H9 (cell line): ENCODE results near the gene DPEP2. TPM values are rescaled to one million over a fixed set of nuclear protein-coding genes. Genes with fewer than 3 reads are reported as not detected.

ENCODE experiments used
- DNase-seq: peaks from one replicate; pipeline ENCODE4 v3.0.0-alpha.2; 2017
- H2AFZ ChIP-seq: one replicate; pipeline ENCODE4 v1.6.1; 2013; ENCODE audit warnings: mild to moderate bottlenecking, low read length, control low read depth, moderate library complexity
- H2AK5ac ChIP-seq: 2 replicates; pipeline ENCODE4 v1.6.1; 2013; ENCODE audit warnings: low read length, control low read depth, mixed read lengths; ENCODE audit not compliant: insufficient read length
- H2BK120ac ChIP-seq: one replicate; pipeline ENCODE4 v1.6.1; 2013; ENCODE audit warnings: low read depth, mild to moderate bottlenecking, low read length, control low read depth, inconsistent platforms; ENCODE audit not compliant: poor library complexity, severe bottlenecking
- H2BK12ac ChIP-seq: 2 replicates; pipeline ENCODE4 v1.6.1; 2013; ENCODE audit warnings: low read length, control low read depth, mixed read lengths, low read depth; ENCODE audit not compliant: insufficient read length
- H2BK15ac ChIP-seq: 2 replicates; pipeline ENCODE4 v1.6.1; 2013; ENCODE audit warnings: low read depth, low read length, control low read depth
- H2BK20ac ChIP-seq: one replicate; pipeline ENCODE4 v1.6.1; 2013; ENCODE audit warnings: low read depth, mild to moderate bottlenecking, low read length, control low read depth, inconsistent platforms; ENCODE audit not compliant: poor library complexity, severe bottlenecking
- H2BK5ac ChIP-seq: 2 replicates; pipeline ENCODE4 v1.6.1; 2013; ENCODE audit warnings: low read length, control low read depth, mixed read lengths; ENCODE audit not compliant: insufficient read length
- H3K14ac ChIP-seq: 2 replicates; pipeline ENCODE4 v1.6.1; 2013; ENCODE audit warnings: low read length, control low read depth; ENCODE audit not compliant: insufficient read depth
- H3K18ac ChIP-seq: 2 replicates; pipeline ENCODE4 v1.6.1; 2013; ENCODE audit warnings: low read depth, mild to moderate bottlenecking, mixed read lengths, low read length, control low read depth; ENCODE audit not compliant: insufficient read length
- H3K23ac ChIP-seq: 2 replicates; pipeline ENCODE4 v1.6.1; 2013; ENCODE audit warnings: low read length, control low read depth, mixed read lengths, low read depth; ENCODE audit not compliant: insufficient read length
- H3K23me2 ChIP-seq: 2 replicates; pipeline ENCODE4 v1.6.1; 2013; ENCODE audit warnings: low read depth, mild to moderate bottlenecking, mixed read lengths, low read length, control low read depth; ENCODE audit not compliant: insufficient read length, poor library complexity, severe bottlenecking
- H3K27ac ChIP-seq: 2 replicates; pipeline ENCODE4 v1.5.1; 2013; ENCODE audit warnings: low read length, control low read depth, mixed read lengths, low read depth; ENCODE audit not compliant: insufficient read length
- H3K27me3 ChIP-seq: 2 replicates; pipeline ENCODE4 v1.6.1; 2013; ENCODE audit warnings: low read length, control low read depth, inconsistent platforms; ENCODE audit not compliant: insufficient read depth
- H3K4ac ChIP-seq: 2 replicates; pipeline ENCODE4 v1.6.1; 2013; ENCODE audit warnings: low read depth, mild to moderate bottlenecking, control low read depth, inconsistent platforms, low read length, moderate library complexity
- H3K4me1 ChIP-seq: 2 replicates; pipeline ENCODE4 v1.6.1; 2013; ENCODE audit warnings: low read length, control low read depth, inconsistent platforms; ENCODE audit not compliant: insufficient read depth
- H3K4me2 ChIP-seq: 2 replicates; pipeline ENCODE4 v1.6.1; 2013; ENCODE audit warnings: low read length, control low read depth, mixed read lengths; ENCODE audit not compliant: insufficient read length, insufficient read depth
- H3K56ac ChIP-seq: 2 replicates; pipeline ENCODE4 v1.6.1; 2013; ENCODE audit warnings: low read depth, mild to moderate bottlenecking, mixed read lengths, low read length, control low read depth; ENCODE audit not compliant: insufficient read length
- H3K79me1 ChIP-seq: 2 replicates; pipeline ENCODE4 v1.6.1; 2013; ENCODE audit warnings: low read depth, mild to moderate bottlenecking, moderate library complexity, low read length, control low read depth, inconsistent platforms; ENCODE audit not compliant: insufficient read depth, poor library complexity, severe bottlenecking
- H3K79me2 ChIP-seq: 2 replicates; pipeline ENCODE4 v1.6.1; 2013; ENCODE audit warnings: low read length, control low read depth, inconsistent platforms; ENCODE audit not compliant: insufficient read depth
- H3K9ac ChIP-seq: 2 replicates; pipeline ENCODE4 v1.6.1; 2013; ENCODE audit warnings: low read length, control low read depth, mixed read lengths; ENCODE audit not compliant: insufficient read length; ENCODE audit errors: extremely low read depth
- H3K9me3 ChIP-seq: one replicate; pipeline ENCODE4 v1.6.1; 2013; ENCODE audit warnings: low read depth, low read length, inconsistent platforms; ENCODE audit not compliant: control insufficient read depth
- H3T11ph ChIP-seq: one replicate; pipeline ENCODE4 v1.6.1; 2013; ENCODE audit warnings: mild to moderate bottlenecking, low read length, control low read depth, inconsistent platforms
- H4K20me1 ChIP-seq: one replicate; pipeline ENCODE4 v1.6.1; 2013; ENCODE audit not compliant: control insufficient read depth, insufficient read length, insufficient read depth
- H4K5ac ChIP-seq: 2 replicates; pipeline ENCODE4 v1.6.1; 2013; ENCODE audit warnings: low read depth, mild to moderate bottlenecking, mixed read lengths, low read length, control low read depth; ENCODE audit not compliant: insufficient read length
- H4K8ac ChIP-seq: replicated peaks from 2 replicates; pipeline ENCODE4 v1.6.1; 2013; ENCODE audit warnings: low read length, control low read depth, mixed read lengths, low read depth; ENCODE audit not compliant: insufficient read length
- H4K91ac ChIP-seq: 2 replicates; pipeline ENCODE4 v1.6.1; 2013; ENCODE audit warnings: low read depth, mild to moderate bottlenecking, moderate library complexity, mixed read lengths, low read length, control low read depth; ENCODE audit not compliant: insufficient read length
- H3K27ac Mint-ChIP-seq, 3 experiments: 2 replicates in 2 of 3; 3 replicates in 1 of 3; pipeline ENCODE4 v1.8.0; 2020 to 2021; ENCODE audit warnings: mixed read lengths in 3 of 3, mild to moderate bottlenecking in 1 of 3, moderate library complexity in 1 of 3
- H3K27me3 Mint-ChIP-seq: 2 replicates; pipeline ENCODE4 v1.8.0; 2021; ENCODE audit warnings: low read depth, mild to moderate bottlenecking, moderate library complexity, mixed read lengths
- H3K36me3 Mint-ChIP-seq, 3 experiments: 2 replicates in 2 of 3; 3 replicates in 1 of 3; pipeline ENCODE4 v1.8.0; 2020 to 2021; ENCODE audit warnings: low read depth in 3 of 3, mixed read lengths in 3 of 3; ENCODE audit not compliant: insufficient read depth in 1 of 3
- H3K4me1 Mint-ChIP-seq, 2 experiments: 2 replicates each; pipeline ENCODE4 v1.8.0; 2020; ENCODE audit warnings: mixed read lengths in 2 of 2
- H3K4me3 Mint-ChIP-seq, 2 experiments: 2 replicates in 1 of 2; 3 replicates in 1 of 2; pipeline ENCODE4 v1.8.0; 2020 to 2021; ENCODE audit warnings: mild to moderate bottlenecking in 2 of 2, mixed read lengths in 2 of 2, moderate library complexity in 1 of 2
- H3K9me3 Mint-ChIP-seq, 2 experiments: 2 replicates in 1 of 2; 3 replicates in 1 of 2; pipeline ENCODE4 v1.8.0; 2020; ENCODE audit warnings: mild to moderate bottlenecking in 2 of 2, mixed read lengths in 2 of 2, moderate library complexity in 1 of 2
- CTCF ChIP-seq: fragments of 200-600 bp; sonication (generic); conservative IDR thresholded peaks from 3 replicates; pipeline ENCODE4 v1.8.0; 2021; ENCODE audit warnings: antibody characterized with exemption, mild to moderate bottlenecking
- WGBS: extraction: QIAGEN DNeasy Blood & Tissue Kit; methylation state at CpG from one replicate; pipeline ENCODE4 v1.1.7; 2013; ENCODE audit warnings: missing lambda C conversion rate, low lambda C conversion rate, mixed read lengths; ENCODE audit not compliant: insufficient read length; ENCODE audit errors: extremely low coverage; 5-methylcytosine and 5-hydroxymethylcytosine counted together
- total RNA-seq: library from RNA; stranded (reverse); gene quantifications from 2 replicates; pipeline ENCODE4 v1.2.1, GENCODE V29; 2021

The DPEP2 gene
- total RNA-seq, 1 experiment from 2014 or later = not detected

GRCh38 chr16:67967183-67967957 is 31.9 kb downstream of the DPEP2 start:
- no peaks in the 10 kb centered on the region; the same call in 1 of the 2 replicates for H3K79me2 ChIP-seq
- no peak overlapping the region for H2BK120ac ChIP-seq
- no peak overlapping the region for H3K23ac ChIP-seq
- no peak overlapping the region for H3K4ac ChIP-seq
- H2BK12ac ChIP-seq = no peak overlapping the region
- H4K20me1 ChIP-seq = peaks cover 3% of the 10 kb centered on the region
- H4K5ac ChIP-seq = no peak overlapping the region
- peaks cover 4% of the 10 kb centered on the region for H3K79me1 ChIP-seq
- no peak overlapping the region for H3K18ac ChIP-seq
- no peak overlapping the region for H2BK5ac ChIP-seq
- Mint-ChIP-seq H3K4me3 (peak overlapping the region; percentile 93 to 95), H3K27ac (peak overlapping the region; percentile 46 to 93 (median 57); a peak in 3 of 7 replicates), H3K36me3 (peaks cover 2 to 22% (median 8%) of the 10 kb centered on the region in 3 experiments; a peak in 6 of 7 replicates), H3K9me3 (no peaks in the 10 kb centered on the region; a peak in 1 of 5 replicates), H3K27me3 (peaks cover 2% of the 10 kb centered on the region), H3K4me1 (peaks cover 37 to 42% of the 10 kb centered on the region in 2 experiments)
- no peak overlapping the region for H2BK20ac ChIP-seq
- no CpG with 5 or more reads among the region's 18 CpGs for WGBS
- no peak overlapping the region for H3T11ph ChIP-seq
- H3K9me3 ChIP-seq = no peaks in the 10 kb centered on the region
- no peak for TF ChIP-seq CTCF
- no peak overlapping the region for H2AK5ac ChIP-seq
- H4K91ac ChIP-seq = no peak overlapping the region
- H2AFZ ChIP-seq = no peak overlapping the region
- no peaks in the 10 kb centered on the region for H3K27me3 ChIP-seq
- H3K27ac ChIP-seq = no peak overlapping the region
- no peak overlapping the region for H3K56ac ChIP-seq
- H3K14ac ChIP-seq = peak overlapping the region; percentile 2; the same call in 1 of the 2 replicates
- peaks cover 3% of the 10 kb centered on the region for H3K23me2 ChIP-seq
- no peak overlapping the region for H4K8ac ChIP-seq
- peak overlapping the region; percentile 66 for H3K4me2 ChIP-seq
- H2BK15ac ChIP-seq = no peak overlapping the region
- DNase-seq = no peak
- peak overlapping the region; percentile 33 for H3K9ac ChIP-seq
- peaks cover 5% of the 10 kb centered on the region; the same call in 1 of the 2 replicates for H3K4me1 ChIP-seq
